ENCODE measurements around the gene RPL7L1. TPM values are rescaled to one million over a fixed set of nuclear protein-coding genes. Genes with fewer than 3 reads are reported as not detected.
A peak's percentile ranks its signal among the peaks of the same experiment; 100 is the strongest.

RPL7L1 gene
- total and polyA plus RNA-seq, 2 of the 13 experiments (the other 11 are each of a cell fraction or from before 2014, with no cell fraction given) = 51.6 to 179 TPM

DNA sequence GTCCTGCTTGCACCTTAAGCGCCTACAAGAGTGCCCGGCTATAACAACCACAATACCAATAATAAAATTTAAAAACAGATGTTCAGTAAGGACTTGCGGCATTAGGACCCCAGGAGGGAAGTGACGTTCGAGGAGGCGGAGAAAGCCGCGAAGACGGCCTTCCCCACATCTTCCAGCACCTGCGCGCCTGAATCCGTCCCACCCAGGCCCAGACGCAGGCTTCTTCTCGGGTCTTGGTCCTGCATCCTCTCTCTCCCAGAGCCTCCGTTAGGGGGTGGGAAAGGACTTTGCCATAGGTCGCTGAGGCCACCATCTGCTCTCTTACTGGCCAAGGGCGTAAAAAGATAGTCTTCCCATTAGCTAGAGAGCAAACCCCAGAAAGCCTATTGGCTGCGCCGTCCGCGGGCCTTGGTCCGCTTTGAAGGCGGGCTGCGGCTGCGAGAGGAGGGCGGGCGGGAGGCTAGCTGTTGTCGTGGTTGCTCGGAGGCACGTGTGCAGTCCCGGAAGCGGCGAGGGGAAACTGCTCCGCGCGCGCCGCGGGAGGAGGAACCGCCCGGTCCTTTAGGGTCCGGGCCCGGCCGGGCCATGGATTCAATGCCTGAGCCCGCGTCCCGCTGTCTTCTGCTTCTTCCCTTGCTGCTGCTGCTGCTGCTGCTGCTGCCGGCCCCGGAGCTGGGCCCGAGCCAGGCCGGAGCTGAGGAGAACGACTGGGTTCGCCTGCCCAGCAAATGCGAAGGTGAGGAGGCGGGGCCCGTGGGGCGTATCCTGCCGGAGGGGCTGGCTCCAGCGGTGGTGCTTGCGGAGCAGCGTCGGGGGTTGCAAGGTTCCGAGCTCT lies 49.8 kb downstream of the RPL7L1 start, which contains the start of gene CNPY3 (continued):
- TF ChIP-seq, protein P1, sequence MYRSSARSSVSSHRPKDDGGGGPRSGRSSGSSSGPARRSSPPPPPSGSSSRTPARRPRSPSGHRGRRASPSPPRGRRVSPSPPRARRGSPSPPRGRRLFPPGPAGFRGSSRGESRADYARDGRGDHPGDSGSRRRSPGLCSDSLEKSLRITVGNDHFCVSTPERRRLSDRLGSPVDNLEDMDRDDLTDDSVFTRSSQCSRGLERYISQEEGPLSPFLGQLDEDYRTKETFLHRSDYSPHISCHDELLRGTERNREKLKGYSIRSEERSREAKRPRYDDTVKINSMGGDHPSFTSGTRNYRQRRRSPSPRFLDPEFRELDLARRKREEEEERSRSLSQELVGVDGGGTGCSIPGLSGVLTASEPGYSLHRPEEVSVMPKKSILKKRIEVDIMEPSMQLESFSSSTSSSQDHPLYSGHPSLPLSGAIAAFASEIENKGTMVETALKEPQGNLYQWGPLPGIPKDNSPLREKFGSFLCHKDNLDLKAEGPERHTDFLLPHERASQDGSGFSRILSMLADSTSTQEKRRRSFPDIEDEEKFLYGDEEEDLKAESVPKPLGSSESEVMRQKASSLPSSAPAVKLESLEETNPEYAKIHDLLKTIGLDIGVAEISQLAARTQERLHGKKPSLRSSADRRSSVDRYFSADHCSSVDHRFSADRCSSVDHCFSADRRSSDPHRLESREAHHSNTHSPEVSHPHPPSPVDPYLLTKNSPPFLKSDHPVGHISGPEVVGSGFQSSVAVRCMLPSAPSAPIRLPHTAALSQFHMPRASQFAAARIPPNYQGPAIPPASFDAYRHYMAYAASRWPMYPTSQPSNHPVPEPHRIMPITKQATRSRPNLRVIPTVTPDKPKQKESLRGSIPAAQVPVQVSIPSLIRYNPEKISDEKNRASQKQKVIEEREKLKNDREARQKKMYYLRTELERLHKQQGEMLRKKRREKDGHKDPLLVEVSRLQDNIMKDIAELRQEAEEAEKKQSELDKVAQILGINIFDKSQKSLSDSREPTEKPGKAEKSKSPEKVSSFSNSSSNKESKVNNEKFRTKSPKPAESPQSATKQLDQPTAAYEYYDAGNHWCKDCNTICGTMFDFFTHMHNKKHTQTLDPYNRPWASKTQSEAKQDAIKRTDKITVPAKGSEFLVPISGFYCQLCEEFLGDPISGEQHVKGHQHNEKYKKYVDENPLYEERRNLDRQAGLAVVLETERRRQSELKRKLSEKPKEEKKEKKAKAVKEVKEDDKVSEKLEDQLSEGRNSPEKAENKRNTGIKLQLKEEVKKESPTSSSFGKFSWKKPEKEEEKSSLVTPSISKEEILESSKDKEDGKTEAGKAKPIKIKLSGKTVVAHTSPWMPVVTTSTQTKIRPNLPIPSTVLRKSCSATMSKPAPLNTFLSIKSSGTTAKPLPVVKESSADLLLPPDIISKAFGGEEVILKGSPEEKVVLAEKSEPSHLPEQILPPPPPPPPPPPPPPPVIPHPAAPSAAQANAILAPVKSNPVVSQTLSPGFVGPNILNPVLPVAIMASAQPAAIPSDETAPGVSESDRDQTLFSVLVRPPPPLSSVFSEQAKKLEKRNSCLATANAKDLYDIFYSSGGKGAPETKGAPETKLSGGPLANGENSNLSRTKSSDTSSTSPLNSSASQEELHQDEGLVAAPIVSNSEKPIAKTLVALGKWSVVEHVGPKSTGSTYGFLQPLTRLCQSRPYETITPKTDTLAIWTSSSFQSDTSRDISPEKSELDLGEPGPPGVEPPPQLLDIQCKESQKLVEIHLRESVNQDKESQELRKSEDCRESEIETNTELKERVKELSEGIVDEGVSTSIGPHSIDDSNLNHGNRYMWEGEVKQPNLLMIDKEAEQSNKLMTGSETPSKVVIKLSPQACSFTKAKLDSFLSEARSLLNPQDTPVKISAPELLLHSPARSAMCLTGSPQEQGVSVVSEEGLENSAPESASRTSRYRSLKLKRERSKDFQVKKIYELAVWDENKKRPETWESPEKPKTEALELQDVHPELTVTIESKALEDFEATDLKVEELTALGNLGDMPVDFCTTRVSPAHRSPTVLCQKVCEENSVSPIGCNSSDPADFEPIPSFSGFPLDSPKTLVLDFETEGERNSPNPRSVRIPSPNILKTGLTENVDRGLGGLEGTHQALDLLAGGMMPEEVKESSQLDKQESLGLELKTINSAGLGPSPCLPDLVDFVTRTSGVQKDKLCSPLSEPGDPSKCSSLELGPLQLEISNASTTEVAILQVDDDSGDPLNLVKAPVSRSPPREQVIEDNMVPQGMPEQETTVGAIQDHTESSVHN (CRISPR knock-in tag; IDR thresholded peaks at IDR 0.05) = peak; percentile 76; the same call in 1 of the 2 replicates
- TF ChIP-seq ZFYVE20 (CRISPR knock-in tag; IDR thresholded peaks at IDR 0.05; ENCODE audit: borderline replicate concordance, low read depth) (peak; percentile 66; the same call in 1 of the 2 replicates), PAX8 (CRISPR knock-in tag; IDR thresholded peaks at IDR 0.05; ENCODE audit: borderline replicate concordance) (peak; percentile 61; the same call in 1 of the 2 replicates), SRF (IDR thresholded peaks at IDR 0.05; ENCODE audit: low read depth, low read length) (no peak), ATRX (CRISPR knock-in tag; IDR thresholded peaks at IDR 0.05; ENCODE audit: borderline replicate concordance) (no peak), TEAD2 (CRISPR knock-in tag; IDR thresholded peaks at IDR 0.05) (no peak; the same call in 1 of the 2 replicates), SP2 (CRISPR knock-in tag; IDR thresholded peaks at IDR 0.05) (peak; percentile 92), ZNF567 (CRISPR knock-in tag; IDR thresholded peaks at IDR 0.05; ENCODE audit: borderline replicate concordance) (peak; percentile 99; the same call in 1 of the 2 replicates), ZSCAN9 (CRISPR knock-in tag; IDR thresholded peaks at IDR 0.05; ENCODE audit: borderline replicate concordance) (peak; percentile 98), FOXK2 (IDR thresholded peaks at IDR 0.05) (peak; percentile 96), NAIF1 (CRISPR knock-in tag; IDR thresholded peaks at IDR 0.05; ENCODE audit: borderline replicate concordance) (peak; percentile 96)
- TF ChIP-seq, protein P2, sequence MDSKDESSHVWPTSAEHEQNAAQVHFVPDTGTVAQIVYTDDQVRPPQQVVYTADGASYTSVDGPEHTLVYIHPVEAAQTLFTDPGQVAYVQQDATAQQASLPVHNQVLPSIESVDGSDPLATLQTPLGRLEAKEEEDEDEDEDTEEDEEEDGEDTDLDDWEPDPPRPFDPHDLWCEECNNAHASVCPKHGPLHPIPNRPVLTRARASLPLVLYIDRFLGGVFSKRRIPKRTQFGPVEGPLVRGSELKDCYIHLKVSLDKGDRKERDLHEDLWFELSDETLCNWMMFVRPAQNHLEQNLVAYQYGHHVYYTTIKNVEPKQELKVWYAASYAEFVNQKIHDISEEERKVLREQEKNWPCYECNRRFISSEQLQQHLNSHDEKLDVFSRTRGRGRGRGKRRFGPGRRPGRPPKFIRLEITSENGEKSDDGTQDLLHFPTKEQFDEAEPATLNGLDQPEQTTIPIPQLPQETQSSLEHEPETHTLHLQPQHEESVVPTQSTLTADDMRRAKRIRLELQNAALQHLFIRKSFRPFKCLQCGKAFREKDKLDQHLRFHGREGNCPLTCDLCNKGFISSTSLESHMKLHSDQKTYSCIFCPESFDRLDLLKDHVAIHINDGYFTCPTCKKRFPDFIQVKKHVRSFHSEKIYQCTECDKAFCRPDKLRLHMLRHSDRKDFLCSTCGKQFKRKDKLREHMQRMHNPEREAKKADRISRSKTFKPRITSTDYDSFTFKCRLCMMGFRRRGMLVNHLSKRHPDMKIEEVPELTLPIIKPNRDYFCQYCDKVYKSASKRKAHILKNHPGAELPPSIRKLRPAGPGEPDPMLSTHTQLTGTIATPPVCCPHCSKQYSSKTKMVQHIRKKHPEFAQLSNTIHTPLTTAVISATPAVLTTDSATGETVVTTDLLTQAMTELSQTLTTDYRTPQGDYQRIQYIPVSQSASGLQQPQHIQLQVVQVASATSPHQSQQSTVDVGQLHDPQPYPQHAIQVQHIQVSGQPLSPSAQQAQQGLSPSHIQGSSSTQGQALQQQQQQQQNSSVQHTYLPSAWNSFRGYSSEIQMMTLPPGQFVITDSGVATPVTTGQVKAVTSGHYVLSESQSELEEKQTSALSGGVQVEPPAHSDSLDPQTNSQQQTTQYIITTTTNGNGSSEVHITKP (CRISPR knock-in tag; IDR thresholded peaks at IDR 0.05; ENCODE audit: low read depth) = peak; percentile 57; the same call in 1 of the 2 replicates
- TF ChIP-seq, protein P3, sequence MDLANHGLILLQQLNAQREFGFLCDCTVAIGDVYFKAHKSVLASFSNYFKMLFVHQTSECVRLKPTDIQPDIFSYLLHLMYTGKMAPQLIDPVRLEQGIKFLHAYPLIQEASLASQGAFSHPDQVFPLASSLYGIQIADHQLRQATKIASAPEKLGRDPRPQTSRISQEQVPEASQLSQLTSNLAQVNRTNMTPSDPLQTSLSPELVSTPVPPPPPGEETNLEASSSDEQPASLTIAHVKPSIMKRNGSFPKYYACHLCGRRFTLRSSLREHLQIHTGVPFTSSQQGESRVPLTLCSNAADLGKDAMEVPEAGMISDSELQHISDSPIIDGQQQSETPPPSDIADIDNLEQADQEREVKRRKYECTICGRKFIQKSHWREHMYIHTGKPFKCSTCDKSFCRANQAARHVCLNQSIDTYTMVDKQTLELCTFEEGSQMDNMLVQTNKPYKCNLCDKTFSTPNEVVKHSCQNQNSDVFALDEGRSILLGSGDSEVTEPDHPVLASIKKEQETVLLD (CRISPR knock-in tag; IDR thresholded peaks at IDR 0.05; ENCODE audit: low read depth) = peak; percentile 94
